NCI-H1436 (cell line): ENCODE data around the gene CCBE1.
"Not testable (repeated sequence)": the region's sequence is repeated elsewhere in the genome, so short reads cannot be mapped to it uniquely, and the experiment has no call there.

Experiments
- DNase-seq: peaks from one replicate; lab custom pipeline; 2025; lab: John Stamatoyannopoulos, UW

CCBE1 gene

GRCh38 chr18:59681521-59682004 is 15.7 kb downstream of the CCBE1 start:
- DNase-seq: peak; percentile 61

GRCh38 chr18:59681051-59681450 is 16.2 kb downstream of the CCBE1 start:
- DNase-seq: no peak

- DNase-seq: no peak
Measured at GRCh38 chr18:59675346-59675745, 21.9 kb downstream of the CCBE1 start.

GRCh38 chr18:59674903-59675270 is 22.3 kb downstream of the CCBE1 start:
- no peak for DNase-seq

- no peak for DNase-seq
Measured at GRCh38 chr18:59674186-59674902, 22.9 kb downstream of the CCBE1 start.

GRCh38 chr18:59672235-59672711 is 24.9 kb downstream of the CCBE1 start:
- peak; percentile 73 for DNase-seq

- DNase-seq: no peak
Measured at GRCh38 chr18:59671551-59671950, 25.7 kb downstream of the CCBE1 start.

- no peak for DNase-seq
Measured at GRCh38 chr18:59669872-59670657, 27.2 kb downstream of the CCBE1 start.

GRCh38 chr18:59667488-59667887 is 29.7 kb downstream of the CCBE1 start:
- DNase-seq: no peak

- not testable (repeated sequence) for DNase-seq
Measured at GRCh38 chr18:59666007-59666402, 31.2 kb downstream of the CCBE1 start.

GRCh38 chr18:59665057-59666006 is 31.9 kb downstream of the CCBE1 start:
- no peak for DNase-seq

- no peak for DNase-seq
Measured at GRCh38 chr18:59664329-59664728, 32.9 kb downstream of the CCBE1 start.

- DNase-seq: no peak
Measured at GRCh38 chr18:59663096-59663495, 34.1 kb downstream of the CCBE1 start.

GRCh38 chr18:59661891-59662701 is 35.1 kb downstream of the CCBE1 start:
- DNase-seq: no peak

GRCh38 chr18:59660786-59661743 is 36.2 kb downstream of the CCBE1 start:
- DNase-seq: no peak

GRCh38 chr18:59660366-59660765 is 36.9 kb downstream of the CCBE1 start:
- no peak for DNase-seq

GRCh38 chr18:59659508-59660170 is 37.6 kb downstream of the CCBE1 start:
- no peak for DNase-seq

GRCh38 chr18:59658941-59659340 is 38.3 kb downstream of the CCBE1 start:
- DNase-seq: no peak

GRCh38 chr18:59657012-59657411 is 40.2 kb downstream of the CCBE1 start:
- DNase-seq: no peak
